HCT116 (cell line): Measurements from ENCODE around the gene E2F6. TPM values are rescaled to one million over a fixed set of nuclear protein-coding genes. Genes with fewer than 3 reads are reported as not detected.

ENCODE experiments used
- ATAC-seq: fragments of 200-7000 bp; cut with Tn5 transposase; 2 replicates; pipeline ENCODE4 v1.9.1; 2020; ENCODE audit warnings: mild to moderate bottlenecking, moderate library complexity
- BruUV-seq: library from RNA; stranded (reverse); fragments of 400-500 nt; replicated peaks from 2 replicates; lab custom pipeline; 2021; lab: Mats Ljungman, UMichigan
- CTCF ChIA-PET: fragments of 300-600 bp; sonication (Branson Sonifier 250); formaldehyde crosslinking; loops from one replicate; lab custom pipeline; 2021; ENCODE audit warnings: antibody characterized with exemption; lab: Charles Lee
- POLR2A ChIA-PET: fragments of 300-600, 350-600 bp; sonication (Branson Sonifier 250); formaldehyde crosslinking; loops from one replicate; lab custom pipeline; 2021; ENCODE audit warnings: antibody characterized with exemption; lab: Charles Lee
- RAD21 ChIA-PET, 2 experiments: fragments of 300-600 bp; sonication (Branson Sonifier 250); formaldehyde crosslinking; loops; one replicate each; lab custom pipeline; 2023; ENCODE audit warnings: low total read pairs in 2 of 2; ENCODE audit not compliant: uncharacterized antibody in 2 of 2, unreplicated experiment in 2 of 2, low non-redundant PET in 1 of 2; lab: Charles Lee
- DNase-seq: peaks from one replicate; pipeline ENCODE4 v3.0.0-alpha.2; 2010; ENCODE audit warnings: low read depth, low spot score
- H2AFZ ChIP-seq: fragments of 200-600 bp; shearing (Covaris generic), sonication (generic); 2 replicates; pipeline ENCODE4 v1.6.1; 2017; ENCODE audit warnings: low read depth, mixed run types, mixed read lengths, antibody characterized with exemption, low read length; ENCODE audit not compliant: poor library complexity, severe bottlenecking
- H3K27ac ChIP-seq: 2 replicates; pipeline ENCODE4 v1.5.1; 2012; ENCODE audit warnings: low read depth, low read length
- H3K27me3 ChIP-seq: fragments of 200-600 bp; sonication (generic); 2 replicates; pipeline ENCODE4 v1.6.1; 2016; ENCODE audit warnings: mixed run types, low read length, mixed read lengths; ENCODE audit not compliant: insufficient read depth
- H3K36me3 ChIP-seq, 2 experiments: fragments of 200-500 bp in 1 of 2; fragments of 200-600 bp in 1 of 2; sonication (Bioruptor generic) in 1 of 2; sonication (generic) in 1 of 2; 2 replicates each; pipeline versions ENCODE4 v1.5.1 to v1.6.1; 2014 to 2016; ENCODE audit warnings: low read length in 2 of 2, inconsistent platforms in 1 of 2, mixed read lengths in 1 of 2, mixed run types in 1 of 2; ENCODE audit not compliant: insufficient read depth in 2 of 2, control insufficient read depth in 1 of 2
- H3K4me1 ChIP-seq, 2 experiments: fragments of 200-600 bp in 1 of 2; sonication (generic) in 1 of 2; 2 replicates each; pipeline versions ENCODE4 v1.5.1 to v1.6.1; 2012 to 2017; ENCODE audit warnings: low read length in 2 of 2, inconsistent platforms in 1 of 2, mild to moderate bottlenecking in 1 of 2, mixed read lengths in 1 of 2, mixed run types in 1 of 2, moderate library complexity in 1 of 2; ENCODE audit not compliant: insufficient read depth in 2 of 2, control insufficient read depth in 1 of 2
- H3K4me2 ChIP-seq: fragments of 200-600 bp; sonication (generic); 2 replicates; pipeline ENCODE4 v1.6.1; 2017; ENCODE audit warnings: mixed run types, low read length, mixed read lengths
- H3K4me3 ChIP-seq, 2 experiments: fragments of 200-600 bp in 1 of 2; sonication (generic) in 1 of 2; replicated peaks in 1 of 2; 2 replicates each; pipeline ENCODE4 v1.5.1; 2011 to 2016; ENCODE audit warnings: low read length in 2 of 2, control low read depth in 1 of 2, low read depth in 1 of 2, mild to moderate bottlenecking in 1 of 2, mixed read lengths in 1 of 2, mixed run types in 1 of 2
- H3K79me2 ChIP-seq: fragments of 200-600 bp; sonication (generic); 2 replicates; pipeline ENCODE4 v1.6.1; 2017; ENCODE audit warnings: mild to moderate bottlenecking, mixed run types, low read length, moderate library complexity, mixed read lengths; ENCODE audit not compliant: insufficient read depth
- H3K9ac ChIP-seq: fragments of 200-600 bp; sonication (generic); 2 replicates; pipeline ENCODE4 v1.6.1; 2016; ENCODE audit warnings: low read length, mixed read lengths
- H3K9me2 ChIP-seq: fragments of 200-600 bp; sonication (generic), shearing (Covaris generic); 2 replicates; pipeline ENCODE4 v1.6.1; 2017; ENCODE audit warnings: mixed run types, mild to moderate bottlenecking, moderate library complexity; ENCODE audit not compliant: insufficient read depth
- H3K9me3 ChIP-seq, 2 experiments: fragments of 200-500 bp in 1 of 2; fragments of 200-600 bp in 1 of 2; sonication (Bioruptor generic) in 1 of 2; sonication (generic) in 1 of 2; 2 replicates each; pipeline ENCODE4 v1.6.1; 2014 to 2017; ENCODE audit warnings: low read length in 2 of 2, mixed read lengths in 2 of 2, inconsistent platforms in 1 of 2, low read depth in 1 of 2, mild to moderate bottlenecking in 1 of 2, mixed run types in 1 of 2, moderate library complexity in 1 of 2; ENCODE audit not compliant: control insufficient read depth in 1 of 2, insufficient read depth in 1 of 2
- H4K20me1 ChIP-seq: fragments of 200-600 bp; sonication (generic), shearing (Covaris generic); 2 replicates; pipeline ENCODE4 v1.6.1; 2017; ENCODE audit warnings: mixed run types, mild to moderate bottlenecking, moderate library complexity; ENCODE audit not compliant: insufficient read depth
- CBX3 ChIP-seq: IDR thresholded peaks from 2 replicates; pipeline ENCODE4 v1.6.1; 2012; ENCODE audit warnings: low read depth
- EGR1 ChIP-seq: IDR thresholded peaks from 2 replicates; pipeline ENCODE4 v1.6.1; 2012; ENCODE audit warnings: low read depth
- ELF1 ChIP-seq: IDR thresholded peaks from 2 replicates; pipeline ENCODE4 v1.6.1; 2012; ENCODE audit warnings: low read depth, borderline replicate concordance
- EZH2 ChIP-seq: fragments of 200-600 bp; sonication (generic); IDR thresholded peaks from 2 replicates; pipeline ENCODE4 v1.6.1; 2017; ENCODE audit warnings: antibody characterized with exemption, mixed run types
- EZH2phosphoT487 ChIP-seq: fragments of 200-600 bp; IDR thresholded peaks from 2 replicates; pipeline ENCODE4 v1.6.1; 2018; ENCODE audit warnings: antibody characterized with exemption, borderline replicate concordance
- JUND ChIP-seq: IDR thresholded peaks from 2 replicates; pipeline ENCODE4 v1.6.1; 2012
- POLR2AphosphoS5 ChIP-seq: IDR thresholded peaks from 2 replicates; pipeline ENCODE4 v1.6.1; 2011; ENCODE audit warnings: mild to moderate bottlenecking, low read depth, low read length, moderate library complexity
- RAD21 ChIP-seq: IDR thresholded peaks from 2 replicates; pipeline ENCODE4 v1.6.1; 2012; ENCODE audit warnings: low read depth, mild to moderate bottlenecking
- SIN3A ChIP-seq: IDR thresholded peaks from 2 replicates; pipeline ENCODE4 v1.6.1; 2012; ENCODE audit warnings: low read depth
- SP1 ChIP-seq: IDR thresholded peaks from 2 replicates; pipeline ENCODE4 v1.6.1; 2012; ENCODE audit warnings: low read depth
- SRF ChIP-seq: IDR thresholded peaks from 2 replicates; pipeline ENCODE4 v1.6.1; 2012; ENCODE audit warnings: low read depth
- YY1 ChIP-seq: IDR thresholded peaks from 2 replicates; pipeline ENCODE4 v1.6.1; 2011; ENCODE audit warnings: low read length, low read depth, moderate library complexity, mild to moderate bottlenecking; ENCODE audit not compliant: insufficient replicate concordance; ENCODE audit errors: extremely low read depth
- ZFX ChIP-seq: fragments of 450-650 bp; IDR thresholded peaks from 2 replicates; pipeline ENCODE4 v1.6.1; 2017
- ZNF274 ChIP-seq: fragments of 200-500 bp; sonication (Bioruptor generic); IDR thresholded peaks from 2 replicates; pipeline ENCODE4 v1.6.1; 2014; ENCODE audit warnings: mild to moderate bottlenecking, low read depth, low read length, inconsistent platforms
- intact Hi-C: fragments of 100-400 bp; cut with micrococcal nuclease; formaldehyde crosslinking; loops from 2 replicates; pipeline ENCODE4 v1.10.0; 2022
- total RNA-seq: library from RNA; stranded (reverse); gene quantifications from one replicate; pipeline ENCODE4 v1.2.1, GENCODE V29; 2021; ENCODE audit not compliant: unreplicated experiment
- TF ChIP-seq, protein P1 (sequence below): IDR thresholded peaks from 2 replicates; pipeline ENCODE4 v1.6.1; 2012
- TF ChIP-seq, protein P2 (sequence below): IDR thresholded peaks from 2 replicates; pipeline ENCODE4 v1.6.1; 2012; ENCODE audit warnings: low read depth

Gene E2F6
- total RNA-seq, 1 experiment from 2014 or later = 22.8 TPM

DNA sequence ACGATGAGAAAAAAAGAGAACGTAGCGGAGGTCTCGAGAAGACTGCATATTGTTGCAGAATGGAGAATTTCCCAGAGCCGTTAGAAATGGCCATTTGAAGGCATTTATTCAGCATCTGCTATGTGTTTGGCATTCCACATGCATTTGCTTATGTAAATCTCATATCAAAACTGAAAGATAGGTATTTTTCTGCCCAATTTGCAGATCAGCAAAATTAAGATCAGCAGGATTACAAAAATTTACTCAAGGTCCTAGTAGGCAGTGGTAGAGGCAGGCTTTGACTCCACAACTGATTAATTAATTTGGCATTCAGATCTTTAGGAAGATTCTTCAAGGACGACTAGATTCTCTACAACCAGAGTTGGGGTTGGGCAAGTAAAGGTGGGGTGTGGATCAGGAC lies 1.8 kb upstream of the E2F6 start:
- H3K36me3 ChIP-seq = peaks cover 8 to 9% of the 10 kb centered on the region in 2 experiments; a peak in 3 of 4 replicates
- no peaks in the 10 kb centered on the region for H3K27me3 ChIP-seq
- peaks cover 30% of the 10 kb centered on the region for H3K79me2 ChIP-seq
- H3K4me3 ChIP-seq = no peak overlapping the region
- no peak for DNase-seq
- no peak overlapping the region for H3K27ac ChIP-seq
- BruUV-seq = no TSS peak
- H3K9me3 ChIP-seq = no peaks in the 10 kb centered on the region
- TF ChIP-seq EZH2 (no peak), RAD21 (no peak), SIN3A (no peak), POLR2AphosphoS5 (no peak), EGR1 (no peak), CBX3 (no peak), SP1 (no peak), ZFX (no peak), YY1 (no peak), SRF (no peak), ZNF274 (no peak), ELF1 (no peak), JUND (no peak), EZH2phosphoT487 (no peak)
- TF ChIP-seq, protein P1, sequence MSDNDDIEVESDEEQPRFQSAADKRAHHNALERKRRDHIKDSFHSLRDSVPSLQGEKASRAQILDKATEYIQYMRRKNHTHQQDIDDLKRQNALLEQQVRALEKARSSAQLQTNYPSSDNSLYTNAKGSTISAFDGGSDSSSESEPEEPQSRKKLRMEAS = no peak
- TF ChIP-seq, protein P2, sequence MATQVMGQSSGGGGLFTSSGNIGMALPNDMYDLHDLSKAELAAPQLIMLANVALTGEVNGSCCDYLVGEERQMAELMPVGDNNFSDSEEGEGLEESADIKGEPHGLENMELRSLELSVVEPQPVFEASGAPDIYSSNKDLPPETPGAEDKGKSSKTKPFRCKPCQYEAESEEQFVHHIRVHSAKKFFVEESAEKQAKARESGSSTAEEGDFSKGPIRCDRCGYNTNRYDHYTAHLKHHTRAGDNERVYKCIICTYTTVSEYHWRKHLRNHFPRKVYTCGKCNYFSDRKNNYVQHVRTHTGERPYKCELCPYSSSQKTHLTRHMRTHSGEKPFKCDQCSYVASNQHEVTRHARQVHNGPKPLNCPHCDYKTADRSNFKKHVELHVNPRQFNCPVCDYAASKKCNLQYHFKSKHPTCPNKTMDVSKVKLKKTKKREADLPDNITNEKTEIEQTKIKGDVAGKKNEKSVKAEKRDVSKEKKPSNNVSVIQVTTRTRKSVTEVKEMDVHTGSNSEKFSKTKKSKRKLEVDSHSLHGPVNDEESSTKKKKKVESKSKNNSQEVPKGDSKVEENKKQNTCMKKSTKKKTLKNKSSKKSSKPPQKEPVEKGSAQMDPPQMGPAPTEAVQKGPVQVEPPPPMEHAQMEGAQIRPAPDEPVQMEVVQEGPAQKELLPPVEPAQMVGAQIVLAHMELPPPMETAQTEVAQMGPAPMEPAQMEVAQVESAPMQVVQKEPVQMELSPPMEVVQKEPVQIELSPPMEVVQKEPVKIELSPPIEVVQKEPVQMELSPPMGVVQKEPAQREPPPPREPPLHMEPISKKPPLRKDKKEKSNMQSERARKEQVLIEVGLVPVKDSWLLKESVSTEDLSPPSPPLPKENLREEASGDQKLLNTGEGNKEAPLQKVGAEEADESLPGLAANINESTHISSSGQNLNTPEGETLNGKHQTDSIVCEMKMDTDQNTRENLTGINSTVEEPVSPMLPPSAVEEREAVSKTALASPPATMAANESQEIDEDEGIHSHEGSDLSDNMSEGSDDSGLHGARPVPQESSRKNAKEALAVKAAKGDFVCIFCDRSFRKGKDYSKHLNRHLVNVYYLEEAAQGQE = no peak
- no peaks in the 10 kb centered on the region for H4K20me1 ChIP-seq
- H2AFZ ChIP-seq = no peak overlapping the region
- ATAC-seq = no peak
- no peak overlapping the region for H3K4me2 ChIP-seq
- CTCF ChIA-PET = interaction anchor here (1.9 kb wide), 1 partner anchor 117 kb away, joined by 8 read pairs; no protein-coding TSS in a partner anchor
- intact Hi-C loops = loop anchor here (5.0 kb wide), 1 partner anchor 335 kb away; a partner anchor contains a TSS
- H3K4me1 ChIP-seq = peaks cover 0 to 20% of the 10 kb centered on the region in 2 experiments; a peak in 3 of 4 replicates
- no peak overlapping the region for H3K9ac ChIP-seq
- RAD21 ChIA-PET = no interaction called here
- no peaks in the 10 kb centered on the region; the same call in 1 of the 2 replicates for H3K9me2 ChIP-seq
- POLR2A ChIA-PET = no interaction called here
